CD4-positive, alpha-beta T cell treated with Interleukin-10 for 1 hour (primary cell): Measurements from ENCODE around the gene RAPGEF1.

ENCODE experiments used
- DNase-seq: peaks from one replicate; pipeline ENCODE4 v3.0.0-alpha.2; 2020

Gene RAPGEF1

GRCh38 chr9:131727184-131727759 lies 12.6 kb downstream of the RAPGEF1 start:
- DNase-seq = no peak

- DNase-seq = no peak
Measured at GRCh38 chr9:131724683-131725082, 15.2 kb downstream of the RAPGEF1 start.

- no peak for DNase-seq
Measured at GRCh38 chr9:131723632-131724031, 16.2 kb downstream of the RAPGEF1 start.

GRCh38 chr9:131722255-131722654 lies 17.6 kb downstream of the RAPGEF1 start:
- no peak for DNase-seq

GRCh38 chr9:131721076-131721475 lies 18.8 kb downstream of the RAPGEF1 start:
- DNase-seq = no peak

GRCh38 chr9:131720330-131720729 lies 19.5 kb downstream of the RAPGEF1 start:
- peak; percentile 42 for DNase-seq

- no peak for DNase-seq
Measured at GRCh38 chr9:131719262-131719908, 20.5 kb downstream of the RAPGEF1 start.

- DNase-seq = no peak
Measured at GRCh38 chr9:131717719-131718460, 22.0 kb downstream of the RAPGEF1 start.

- no peak for DNase-seq
Measured at GRCh38 chr9:131715906-131716305, 24.0 kb downstream of the RAPGEF1 start.

GRCh38 chr9:131714821-131715220 lies 25.1 kb downstream of the RAPGEF1 start:
- DNase-seq = no peak

- no peak for DNase-seq
Measured at GRCh38 chr9:131714161-131714646, 25.7 kb downstream of the RAPGEF1 start.

- DNase-seq = no peak
Measured at GRCh38 chr9:131713016-131713415, 26.9 kb downstream of the RAPGEF1 start.

GRCh38 chr9:131712151-131712716 lies 27.6 kb downstream of the RAPGEF1 start:
- DNase-seq = no peak

GRCh38 chr9:131709771-131710431 lies 30.0 kb downstream of the RAPGEF1 start:
- DNase-seq = peak; percentile 81

- peak; percentile 37 for DNase-seq
Measured at GRCh38 chr9:131709010-131709770, 30.7 kb downstream of the RAPGEF1 start.

GRCh38 chr9:131708226-131709002 lies 31.5 kb downstream of the RAPGEF1 start:
- no peak for DNase-seq

- no peak for DNase-seq
Measured at GRCh38 chr9:131707733-131708157, 32.1 kb downstream of the RAPGEF1 start.

GRCh38 chr9:131707050-131707449 lies 32.8 kb downstream of the RAPGEF1 start:
- no peak for DNase-seq

- no peak for DNase-seq
Measured at GRCh38 chr9:131706608-131706970, 33.3 kb downstream of the RAPGEF1 start.

- no peak for DNase-seq
Measured at GRCh38 chr9:131704988-131705387, 34.9 kb downstream of the RAPGEF1 start.
